ENCODE data around the gene ROCK2.
A peak's percentile ranks its signal among the peaks of the same experiment; 100 is the strongest.

Gene ROCK2

GRCh38 chr2:11368059-11368572, 23.7 kb upstream of the ROCK2 start:
- no peak for TF ChIP-seq CTCF (conservative IDR thresholded peaks at IDR 0.05; ENCODE audit: low read length)
- no peak overlapping the region for H3K4me3 ChIP-seq (ENCODE audit: low read length, poor library complexity, severe bottlenecking)
- no peaks in the 10 kb centered on the region for H3K36me3 ChIP-seq (ENCODE audit: insufficient read depth, low read length)
- peaks cover 7% of the 10 kb centered on the region for H3K4me1 ChIP-seq (ENCODE audit: insufficient read depth, low read length, poor library complexity, severe bottlenecking)
- no peaks in the 10 kb centered on the region for H3K79me2 ChIP-seq (ENCODE audit: insufficient read depth, low read length)
- H4K20me1 ChIP-seq (ENCODE audit: insufficient read depth, low read length, poor library complexity, severe bottlenecking): no peaks in the 10 kb centered on the region
- H3K9me3 ChIP-seq (ENCODE audit: insufficient read depth, low read depth, low read length): no peaks in the 10 kb centered on the region
- H2AFZ ChIP-seq (ENCODE audit: low read length): peak overlapping the region; percentile 37; the same call in 1 of the 2 replicates
- no peaks in the 10 kb centered on the region for H3K9me2 ChIP-seq (replicated peaks; ENCODE audit: low read depth, low read length)
- H3K9ac ChIP-seq (ENCODE audit: low read depth, low read length, poor library complexity, severe bottlenecking): no peak overlapping the region
- no peaks in the 10 kb centered on the region for H3F3A ChIP-seq (ENCODE audit: low read depth)
- H3K4me2 ChIP-seq (ENCODE audit: low read depth, low read length, poor library complexity, severe bottlenecking): no peak overlapping the region
- H3K27me3 ChIP-seq (ENCODE audit: insufficient read depth, low read length, poor library complexity, severe bottlenecking): no peaks in the 10 kb centered on the region

- no peak for TF ChIP-seq CTCF (conservative IDR thresholded peaks at IDR 0.05; ENCODE audit: low read length)
- no peak for TF ChIP-seq EZH2phosphoT487 (IDR thresholded peaks at IDR 0.05; ENCODE audit: borderline replicate concordance)
- no peaks in the 10 kb centered on the region for H3K79me2 ChIP-seq (ENCODE audit: insufficient read depth, low read length)
- no peak overlapping the region for H3K4me2 ChIP-seq (ENCODE audit: low read depth, low read length, poor library complexity, severe bottlenecking)
Measured at GRCh38 chr2:11367170-11367730, 22.8 kb upstream of the ROCK2 start.

DNA sequence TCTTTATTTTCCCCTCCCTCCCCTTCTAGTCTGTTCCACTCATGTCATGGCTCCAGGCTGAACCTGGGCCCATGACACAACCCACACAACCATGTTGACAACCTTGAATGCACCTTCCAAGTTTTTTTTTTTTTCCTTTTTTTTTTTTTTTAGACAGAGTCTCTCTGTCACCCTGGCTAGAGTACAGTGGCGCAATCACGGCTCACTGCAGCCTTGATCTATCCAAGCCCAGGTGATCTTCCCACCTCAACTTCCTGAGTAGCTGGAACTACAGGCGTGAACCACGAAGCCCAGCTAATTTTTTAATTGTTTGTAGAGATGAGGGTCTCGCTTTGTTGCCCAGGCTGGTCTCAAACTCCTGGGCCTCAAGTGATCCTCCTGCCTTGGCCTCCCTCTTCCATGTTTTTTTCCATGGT, 21.9 kb upstream of the ROCK2 start:
- H2AFZ ChIP-seq (ENCODE audit: low read length): no peak overlapping the region
- H3K36me3 ChIP-seq (ENCODE audit: insufficient read depth, low read length): no peaks in the 10 kb centered on the region
- no peak overlapping the region for H3K4me2 ChIP-seq (ENCODE audit: low read depth, low read length, poor library complexity, severe bottlenecking)
- H3K9me3 ChIP-seq (ENCODE audit: insufficient read depth, low read depth, low read length): no peaks in the 10 kb centered on the region
- no peaks in the 10 kb centered on the region for H4K20me1 ChIP-seq (ENCODE audit: insufficient read depth, low read length, poor library complexity, severe bottlenecking)
- no peaks in the 10 kb centered on the region for H3F3A ChIP-seq (ENCODE audit: low read depth)
- TF ChIP-seq CTCF (conservative IDR thresholded peaks at IDR 0.05; ENCODE audit: low read length): no peak
- TF ChIP-seq EZH2phosphoT487 (IDR thresholded peaks at IDR 0.05; ENCODE audit: borderline replicate concordance): no peak
- H3K4me1 ChIP-seq (ENCODE audit: insufficient read depth, low read length, poor library complexity, severe bottlenecking): peaks cover 7% of the 10 kb centered on the region
- no peaks in the 10 kb centered on the region for H3K9me2 ChIP-seq (replicated peaks; ENCODE audit: low read depth, low read length)
- no peaks in the 10 kb centered on the region for H3K27me3 ChIP-seq (ENCODE audit: insufficient read depth, low read length, poor library complexity, severe bottlenecking)
- no peak overlapping the region for H3K4me3 ChIP-seq (ENCODE audit: low read length, poor library complexity, severe bottlenecking)
- no peak overlapping the region for H3K9ac ChIP-seq (ENCODE audit: low read depth, low read length, poor library complexity, severe bottlenecking)
- no peaks in the 10 kb centered on the region for H3K79me2 ChIP-seq (ENCODE audit: insufficient read depth, low read length)

More at GRCh38 chr2:11367170-11367730, 22.8 kb upstream of the ROCK2 start:
- Histone ChIP-seq H3F3A (ENCODE audit: low read depth) (no peaks in the 10 kb centered on the region), H3K9ac (ENCODE audit: low read depth, low read length, poor library complexity, severe bottlenecking) (no peak overlapping the region), H2AFZ (ENCODE audit: low read length) (no peak overlapping the region), H3K4me3 (ENCODE audit: low read length, poor library complexity, severe bottlenecking) (no peak overlapping the region), H3K4me1 (ENCODE audit: insufficient read depth, low read length, poor library complexity, severe bottlenecking) (peaks cover 7% of the 10 kb centered on the region), H4K20me1 (ENCODE audit: insufficient read depth, low read length, poor library complexity, severe bottlenecking) (no peaks in the 10 kb centered on the region), H3K36me3 (ENCODE audit: insufficient read depth, low read length) (no peaks in the 10 kb centered on the region), H3K9me3 (ENCODE audit: insufficient read depth, low read depth, low read length) (no peaks in the 10 kb centered on the region), H3K27me3 (ENCODE audit: insufficient read depth, low read length, poor library complexity, severe bottlenecking) (no peaks in the 10 kb centered on the region), H3K9me2 (replicated peaks; ENCODE audit: low read depth, low read length) (no peaks in the 10 kb centered on the region)

Data from Loucy (cell line).